PC-9 (cell line): ENCODE measurements around the gene SLC25A21.

Experiments
- CTCF ChIP-seq: fragments of 200-600 bp; sonication (generic); conservative IDR thresholded peaks from 2 replicates; pipeline ENCODE4 v1.6.1; 2017; ENCODE audit warnings: mixed run types, antibody characterized with exemption, mild to moderate bottlenecking, moderate library complexity
- EZH2 ChIP-seq: fragments of 200-600 bp; sonication (generic); IDR thresholded peaks from 2 replicates; pipeline ENCODE4 v1.8.0; 2017; ENCODE audit warnings: antibody characterized with exemption, low read depth

GRCh38 chr14:37047226-37047625 lies 125.2 kb downstream of the SLC25A21 start:
- TF ChIP-seq EZH2 (no peak), CTCF (no peak)
